ENCODE results near the gene PRDM15. TPM values are rescaled to one million over a fixed set of nuclear protein-coding genes. Genes with fewer than 3 reads are reported as not detected.

The PRDM15 gene
- total and polyA plus RNA-seq, 2 donors (not counting 1 experiment from before 2014, with no cell fraction given): 2.3 to 3.6 TPM

- peaks cover 20% of the 10 kb centered on the region for H3K4me1 ChIP-seq (ENCODE audit: control insufficient read depth, extremely low read depth, insufficient read depth, low read length)
- no peak overlapping the region for H2AFZ ChIP-seq (ENCODE audit: low read length)
- H3K9me3 ChIP-seq (ENCODE audit: control insufficient read depth, insufficient read depth, low read depth, low read length): no peaks in the 10 kb centered on the region
- H4K20me1 ChIP-seq (ENCODE audit: control insufficient read depth, extremely low read depth, insufficient read depth, low read length): no peaks in the 10 kb centered on the region
- H3K79me2 ChIP-seq (ENCODE audit: control insufficient read depth, insufficient read depth, low read length): peaks cover 8% of the 10 kb centered on the region
- peak overlapping the region in 1 of 4 experiments; percentile 56 for H3K4me3 ChIP-seq (replicated peaks in 1 of 4; ENCODE audit: control extremely low read depth in 1 of 4, insufficient read depth in 1 of 4, low read depth in 3 of 4, low read length in 4 of 4)
- no peak for DNase-seq (ENCODE audit: low read depth in 2 of 2)
- peak overlapping the region; percentile 80 for H3K4me2 ChIP-seq (ENCODE audit: extremely low read depth, insufficient read depth, low read length)
- TF ChIP-seq EZH2 (IDR thresholded peaks at IDR 0.05; ENCODE audit: low read length, missing control alignments): no peak
- TF ChIP-seq, protein P1, sequence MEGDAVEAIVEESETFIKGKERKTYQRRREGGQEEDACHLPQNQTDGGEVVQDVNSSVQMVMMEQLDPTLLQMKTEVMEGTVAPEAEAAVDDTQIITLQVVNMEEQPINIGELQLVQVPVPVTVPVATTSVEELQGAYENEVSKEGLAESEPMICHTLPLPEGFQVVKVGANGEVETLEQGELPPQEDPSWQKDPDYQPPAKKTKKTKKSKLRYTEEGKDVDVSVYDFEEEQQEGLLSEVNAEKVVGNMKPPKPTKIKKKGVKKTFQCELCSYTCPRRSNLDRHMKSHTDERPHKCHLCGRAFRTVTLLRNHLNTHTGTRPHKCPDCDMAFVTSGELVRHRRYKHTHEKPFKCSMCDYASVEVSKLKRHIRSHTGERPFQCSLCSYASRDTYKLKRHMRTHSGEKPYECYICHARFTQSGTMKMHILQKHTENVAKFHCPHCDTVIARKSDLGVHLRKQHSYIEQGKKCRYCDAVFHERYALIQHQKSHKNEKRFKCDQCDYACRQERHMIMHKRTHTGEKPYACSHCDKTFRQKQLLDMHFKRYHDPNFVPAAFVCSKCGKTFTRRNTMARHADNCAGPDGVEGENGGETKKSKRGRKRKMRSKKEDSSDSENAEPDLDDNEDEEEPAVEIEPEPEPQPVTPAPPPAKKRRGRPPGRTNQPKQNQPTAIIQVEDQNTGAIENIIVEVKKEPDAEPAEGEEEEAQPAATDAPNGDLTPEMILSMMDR (conservative IDR thresholded peaks at IDR 0.05 in 1 of 2, IDR thresholded peaks at IDR 0.05 in 1 of 2; ENCODE audit: low read depth in 1 of 2, low read length in 2 of 2): no peak
- H3K27me3 ChIP-seq (ENCODE audit: control insufficient read depth, insufficient read depth, low read length): no peaks in the 10 kb centered on the region
- no peak overlapping the region for H3K9ac ChIP-seq (ENCODE audit: insufficient read depth, low read length)
- no peaks in the 10 kb centered on the region for H3K36me3 ChIP-seq (ENCODE audit: control insufficient read depth, insufficient read depth, low read length)
- peak overlapping the region; percentile 83 for H3K27ac ChIP-seq (ENCODE audit: insufficient read depth, low read length)
These were observed 46.6 kb upstream of the PRDM15 start for GRCh38 chr21:41925767-41926116.

- no peak for TF ChIP-seq EZH2 (IDR thresholded peaks at IDR 0.05; ENCODE audit: low read length, missing control alignments)
- TF ChIP-seq, protein P1 (conservative IDR thresholded peaks at IDR 0.05 in 1 of 2, IDR thresholded peaks at IDR 0.05 in 1 of 2; ENCODE audit: low read depth in 1 of 2, low read length in 2 of 2): no peak
- peak overlapping the region; percentile 92 for H3K4me2 ChIP-seq (ENCODE audit: extremely low read depth, insufficient read depth, low read length)
- peak overlapping the region; percentile 83 for H3K27ac ChIP-seq (ENCODE audit: insufficient read depth, low read length)
- no peaks in the 10 kb centered on the region for H3K27me3 ChIP-seq (ENCODE audit: control insufficient read depth, insufficient read depth, low read length)
- peak; percentile 45 to 57 for DNase-seq (ENCODE audit: low read depth in 2 of 2)
- H4K20me1 ChIP-seq (ENCODE audit: control insufficient read depth, extremely low read depth, insufficient read depth, low read length): no peaks in the 10 kb centered on the region
- peaks cover 20% of the 10 kb centered on the region for H3K4me1 ChIP-seq (ENCODE audit: control insufficient read depth, extremely low read depth, insufficient read depth, low read length)
- H3K9me3 ChIP-seq (ENCODE audit: control insufficient read depth, insufficient read depth, low read depth, low read length): no peaks in the 10 kb centered on the region
- H3K9ac ChIP-seq (ENCODE audit: insufficient read depth, low read length): no peak overlapping the region
- H3K36me3 ChIP-seq (ENCODE audit: control insufficient read depth, insufficient read depth, low read length): no peaks in the 10 kb centered on the region
- H3K79me2 ChIP-seq (ENCODE audit: control insufficient read depth, insufficient read depth, low read length): peaks cover 6% of the 10 kb centered on the region
- no peak overlapping the region for H2AFZ ChIP-seq (ENCODE audit: low read length)
- H3K4me3 ChIP-seq (replicated peaks in 1 of 4; ENCODE audit: control extremely low read depth in 1 of 4, insufficient read depth in 1 of 4, low read depth in 3 of 4, low read length in 4 of 4): peak overlapping the region in 2 of 4 experiments; percentile 7 to 23
These were observed 45.2 kb upstream of the PRDM15 start for GRCh38 chr21:41924368-41924754.

GRCh38 chr21:41923631-41924367 is 44.7 kb upstream of the PRDM15 start:
- TF ChIP-seq, protein P1 (conservative IDR thresholded peaks at IDR 0.05 in 1 of 2, IDR thresholded peaks at IDR 0.05 in 1 of 2; ENCODE audit: low read depth in 1 of 2, low read length in 2 of 2): no peak
- no peak for TF ChIP-seq EZH2 (IDR thresholded peaks at IDR 0.05; ENCODE audit: low read length, missing control alignments)
- Histone ChIP-seq H3K36me3 (ENCODE audit: control insufficient read depth, insufficient read depth, low read length) (peaks cover 3% of the 10 kb centered on the region), H3K9ac (ENCODE audit: insufficient read depth, low read length) (peak overlapping the region; percentile 48), H4K20me1 (ENCODE audit: control insufficient read depth, extremely low read depth, insufficient read depth, low read length) (no peaks in the 10 kb centered on the region), H3K9me3 (ENCODE audit: control insufficient read depth, insufficient read depth, low read depth, low read length) (no peaks in the 10 kb centered on the region), H3K79me2 (ENCODE audit: control insufficient read depth, insufficient read depth, low read length) (peaks cover 3% of the 10 kb centered on the region), H3K27me3 (ENCODE audit: control insufficient read depth, insufficient read depth, low read length) (no peaks in the 10 kb centered on the region), H3K4me1 (ENCODE audit: control insufficient read depth, extremely low read depth, insufficient read depth, low read length) (peaks cover 20% of the 10 kb centered on the region), H2AFZ (ENCODE audit: low read length) (no peak overlapping the region), H3K4me3 (replicated peaks in 1 of 4; ENCODE audit: control extremely low read depth in 1 of 4, insufficient read depth in 1 of 4, low read depth in 3 of 4, low read length in 4 of 4) (peak overlapping the region in 3 of 4 experiments; percentile 6 to 23 (median 11)), H3K27ac (ENCODE audit: insufficient read depth, low read length) (peak overlapping the region; percentile 83), H3K4me2 (ENCODE audit: extremely low read depth, insufficient read depth, low read length) (peak overlapping the region; percentile 92)
- DNase-seq (ENCODE audit: low read depth in 2 of 2): peak; percentile 48 to 80

Data from fibroblast of lung (primary cell).